Smooth muscle cell (in vitro differentiated cells): ENCODE measurements around the gene SOX5. TPM values are rescaled to one million over a fixed set of nuclear protein-coding genes. Genes with fewer than 3 reads are reported as not detected.

ENCODE experiments used
- DNase-seq: peaks from one replicate; lab custom pipeline; 2025; ENCODE audit not compliant: unreplicated experiment; lab: John Stamatoyannopoulos, UW
- H2AFZ ChIP-seq: fragments of 200-600 bp; sonication (generic); 2 replicates; pipeline ENCODE4 v1.6.0; 2016; ENCODE audit warnings: antibody characterized with exemption, low read depth, mild to moderate bottlenecking
- H3F3A ChIP-seq: fragments of 200-600 bp; sonication (generic); 2 replicates; pipeline ENCODE4 v1.6.0; 2017; ENCODE audit warnings: antibody characterized with exemption, low read depth
- H3K27ac ChIP-seq: fragments of 200-600 bp; sonication (generic); 2 replicates; pipeline ENCODE4 v1.5.1; 2016; ENCODE audit warnings: low read depth, mild to moderate bottlenecking
- H3K27me3 ChIP-seq: fragments of 200-600 bp; sonication (generic); 2 replicates; pipeline ENCODE4 v1.6.1; 2016; ENCODE audit warnings: low read depth, mild to moderate bottlenecking
- H3K36me3 ChIP-seq: fragments of 200-600 bp; sonication (generic); 2 replicates; pipeline ENCODE4 v1.5.1; 2016; ENCODE audit warnings: low read depth
- H3K4me1 ChIP-seq: fragments of 200-600 bp; sonication (generic); 2 replicates; pipeline ENCODE4 v1.5.1; 2016; ENCODE audit warnings: low read depth
- H3K4me2 ChIP-seq: fragments of 200-600 bp; sonication (generic); 2 replicates; pipeline ENCODE4 v1.6.0; 2016; ENCODE audit warnings: mild to moderate bottlenecking
- H3K4me3 ChIP-seq: fragments of 200-600 bp; sonication (generic); 2 replicates; pipeline ENCODE4 v1.5.1; 2016; ENCODE audit warnings: mild to moderate bottlenecking
- H3K79me2 ChIP-seq: fragments of 200-600 bp; sonication (generic); 2 replicates; pipeline ENCODE4 v1.6.0; 2016; ENCODE audit warnings: low read depth, mild to moderate bottlenecking
- H3K9ac ChIP-seq: fragments of 200-600 bp; sonication (generic); 2 replicates; pipeline ENCODE4 v1.6.0; 2016; ENCODE audit warnings: low read depth
- H3K9me3 ChIP-seq: fragments of 200-600 bp; sonication (generic); replicated peaks from 2 replicates; pipeline ENCODE4 v1.5.1; 2016; ENCODE audit warnings: low read depth
- H4K20me1 ChIP-seq: fragments of 200-600 bp; sonication (generic); 2 replicates; pipeline ENCODE4 v1.6.0; 2016; ENCODE audit warnings: low read depth
- WGBS: methylation state at CpG from one replicate; pipeline ENCODE4 v1.1.7; 2016; ENCODE audit warnings: low lambda C conversion rate; 5-methylcytosine and 5-hydroxymethylcytosine counted together
- polyA plus RNA-seq: library from polyadenylated mRNA; unstranded; fragments of >200 nt; fragmentation: Nextera tagmentation; extraction: Ambion mirVana; gene quantifications from 2 replicates; pipeline ENCODE4 v1.2.1, GENCODE V29; 2016
- total RNA-seq: library from RNA; depleted of rRNA; stranded (reverse); fragments of >200 nt; gene quantifications from 2 replicates; pipeline ENCODE4 v1.2.3, GENCODE V29; 2014
- TF ChIP-seq, protein P1 (sequence below): fragments of 200-600 bp; sonication (generic); IDR thresholded peaks from 2 replicates; pipeline ENCODE4 v1.5.1; 2017; ENCODE audit warnings: borderline replicate concordance, mild to moderate bottlenecking, antibody characterized with exemption; ENCODE audit not compliant: insufficient read depth, poor library complexity, severe bottlenecking

Gene SOX5
- total and polyA plus RNA-seq, 2 experiments from 2014 or later: 22.3 to 47.8 TPM

DNA sequence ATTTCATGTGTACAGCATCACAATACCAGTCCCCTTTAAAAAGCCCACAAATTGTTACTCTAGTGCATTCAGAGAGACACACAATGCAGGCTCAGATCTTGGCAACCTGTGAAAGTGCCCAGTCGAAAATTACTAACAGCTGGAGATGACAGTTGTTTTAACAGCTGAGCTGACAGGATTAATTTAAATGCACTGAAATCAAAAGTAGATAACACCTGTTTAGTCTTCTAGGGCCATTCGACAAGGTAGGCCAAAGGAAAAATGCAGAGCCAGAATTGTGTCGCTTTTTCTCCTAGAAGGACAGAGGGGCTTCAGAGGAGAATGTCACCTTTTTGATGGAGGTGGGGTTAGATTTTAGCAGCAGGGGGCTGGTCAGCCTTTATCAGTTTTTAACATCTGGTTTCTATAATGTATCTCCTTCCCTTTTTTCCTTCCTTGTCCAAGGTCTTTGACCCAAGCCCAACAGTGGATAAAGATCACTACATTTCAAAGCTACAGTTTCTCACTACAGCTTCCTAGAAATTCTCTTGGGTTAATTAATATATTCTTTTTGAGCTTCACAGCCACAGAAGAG lies 139.1 kb downstream of the SOX5 start:
- Histone ChIP-seq H3K4me2 (no peak overlapping the region), H3K4me3 (no peak overlapping the region), H3K9me3 (no peaks in the 10 kb centered on the region), H3F3A (no peaks in the 10 kb centered on the region), H3K4me1 (peaks cover 16% of the 10 kb centered on the region), H3K79me2 (peaks cover 6% of the 10 kb centered on the region), H3K9ac (no peak overlapping the region), H3K27me3 (no peaks in the 10 kb centered on the region), H3K27ac (no peak overlapping the region), H2AFZ (no peak overlapping the region), H4K20me1 (peaks cover 30% of the 10 kb centered on the region), H3K36me3 (no peaks in the 10 kb centered on the region)
- 68% methylated on average over 3 of the region's 3 CpGs for WGBS
- TF ChIP-seq, protein P1, sequence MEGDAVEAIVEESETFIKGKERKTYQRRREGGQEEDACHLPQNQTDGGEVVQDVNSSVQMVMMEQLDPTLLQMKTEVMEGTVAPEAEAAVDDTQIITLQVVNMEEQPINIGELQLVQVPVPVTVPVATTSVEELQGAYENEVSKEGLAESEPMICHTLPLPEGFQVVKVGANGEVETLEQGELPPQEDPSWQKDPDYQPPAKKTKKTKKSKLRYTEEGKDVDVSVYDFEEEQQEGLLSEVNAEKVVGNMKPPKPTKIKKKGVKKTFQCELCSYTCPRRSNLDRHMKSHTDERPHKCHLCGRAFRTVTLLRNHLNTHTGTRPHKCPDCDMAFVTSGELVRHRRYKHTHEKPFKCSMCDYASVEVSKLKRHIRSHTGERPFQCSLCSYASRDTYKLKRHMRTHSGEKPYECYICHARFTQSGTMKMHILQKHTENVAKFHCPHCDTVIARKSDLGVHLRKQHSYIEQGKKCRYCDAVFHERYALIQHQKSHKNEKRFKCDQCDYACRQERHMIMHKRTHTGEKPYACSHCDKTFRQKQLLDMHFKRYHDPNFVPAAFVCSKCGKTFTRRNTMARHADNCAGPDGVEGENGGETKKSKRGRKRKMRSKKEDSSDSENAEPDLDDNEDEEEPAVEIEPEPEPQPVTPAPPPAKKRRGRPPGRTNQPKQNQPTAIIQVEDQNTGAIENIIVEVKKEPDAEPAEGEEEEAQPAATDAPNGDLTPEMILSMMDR: no peak
- no peak for DNase-seq

DNA sequence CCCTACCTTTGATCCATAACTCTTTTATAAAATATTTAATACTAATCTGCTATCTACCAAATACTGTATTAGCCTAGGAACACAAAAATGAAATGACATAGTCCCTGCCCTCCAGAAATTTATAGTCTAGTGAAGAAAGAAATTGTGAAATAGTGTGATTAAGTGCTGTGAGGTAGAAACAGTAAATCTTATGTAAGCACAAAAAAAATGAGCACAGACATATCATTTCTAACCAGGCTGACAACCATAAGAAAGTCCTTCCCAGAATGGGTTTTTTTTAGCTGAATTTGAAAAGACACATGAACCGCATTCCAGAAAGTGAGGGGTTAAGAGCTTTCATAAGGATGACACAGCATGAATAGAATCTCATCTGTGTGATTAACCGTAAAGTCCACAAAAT lies 145.9 kb downstream of the SOX5 start:
- Histone ChIP-seq H3K4me3 (no peak overlapping the region), H3K4me1 (peaks cover 5% of the 10 kb centered on the region), H3K4me2 (no peak overlapping the region), H2AFZ (no peak overlapping the region), H3K36me3 (no peaks in the 10 kb centered on the region), H3K9ac (no peak overlapping the region), H3F3A (no peaks in the 10 kb centered on the region), H3K79me2 (peaks cover 7% of the 10 kb centered on the region), H4K20me1 (peaks cover 19% of the 10 kb centered on the region), H3K27me3 (no peaks in the 10 kb centered on the region), H3K27ac (no peak overlapping the region), H3K9me3 (no peaks in the 10 kb centered on the region)
- TF ChIP-seq, protein P1: no peak
- WGBS: 61% methylated on average over 2 of the region's 2 CpGs
- DNase-seq: no peak

DNA sequence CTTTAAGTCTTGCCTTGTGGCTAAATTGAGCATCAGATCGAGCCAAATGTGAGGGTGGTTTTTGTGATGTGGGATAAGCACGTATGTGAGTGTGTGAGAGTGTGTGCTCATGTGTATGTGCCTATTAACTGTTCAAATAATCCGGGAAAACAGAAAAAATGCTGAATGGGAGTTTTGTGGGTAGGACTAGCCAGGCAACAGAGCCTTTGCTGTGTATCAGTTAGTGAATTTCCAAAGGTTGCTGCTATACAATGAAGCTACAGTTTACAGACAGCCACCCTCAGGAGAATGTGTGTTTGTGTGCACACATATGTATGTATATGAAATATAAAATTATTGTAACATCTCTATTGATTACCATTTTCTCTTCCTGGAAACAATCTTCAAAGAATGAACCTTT lies 154.0 kb downstream of the SOX5 start:
- no peak overlapping the region for H3K9ac ChIP-seq
- no peak for DNase-seq
- no peaks in the 10 kb centered on the region for H3K9me3 ChIP-seq
- H4K20me1 ChIP-seq: peaks cover 11% of the 10 kb centered on the region
- H3F3A ChIP-seq: no peaks in the 10 kb centered on the region
- no peak overlapping the region for H3K4me3 ChIP-seq
- WGBS: 84% methylated on average over 3 of the region's 3 CpGs
- no peaks in the 10 kb centered on the region for H3K79me2 ChIP-seq
- H3K27me3 ChIP-seq: no peaks in the 10 kb centered on the region
- H3K4me1 ChIP-seq: no peaks in the 10 kb centered on the region
- H3K27ac ChIP-seq: no peak overlapping the region
- no peak overlapping the region for H2AFZ ChIP-seq
- TF ChIP-seq, protein P1: no peak
- no peak overlapping the region for H3K4me2 ChIP-seq
- no peaks in the 10 kb centered on the region for H3K36me3 ChIP-seq

DNA sequence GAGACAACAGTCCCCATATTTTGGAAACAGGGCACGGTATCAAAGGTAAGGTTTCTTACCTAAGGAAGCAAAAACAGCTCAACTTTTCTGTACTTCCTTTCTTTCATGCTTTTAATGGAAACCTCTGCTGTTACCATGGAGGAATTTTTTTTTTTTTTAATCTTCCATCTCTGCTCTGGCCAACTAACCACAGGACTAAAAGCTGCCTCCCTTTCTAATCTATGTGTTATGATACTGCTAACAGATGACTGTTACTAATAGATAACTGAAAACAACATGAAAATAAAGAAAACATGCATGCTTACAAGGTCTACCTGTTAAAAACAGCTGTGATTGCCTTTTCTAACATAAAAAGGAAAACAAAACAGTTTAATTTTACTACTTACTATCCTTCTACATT lies 168.4 kb downstream of the SOX5 start:
- peaks cover 6% of the 10 kb centered on the region for H3K4me1 ChIP-seq
- H3F3A ChIP-seq: no peaks in the 10 kb centered on the region
- 89% methylated on average over 1 of the region's 1 CpG for WGBS
- no peak overlapping the region for H3K4me3 ChIP-seq
- H4K20me1 ChIP-seq: peaks cover 5% of the 10 kb centered on the region
- H2AFZ ChIP-seq: no peak overlapping the region
- H3K9me3 ChIP-seq: no peaks in the 10 kb centered on the region
- TF ChIP-seq, protein P1: no peak
- H3K27me3 ChIP-seq: no peaks in the 10 kb centered on the region
- peaks cover 9% of the 10 kb centered on the region for H3K79me2 ChIP-seq
- H3K36me3 ChIP-seq: no peaks in the 10 kb centered on the region
- H3K27ac ChIP-seq: no peak overlapping the region
- H3K9ac ChIP-seq: no peak overlapping the region
- DNase-seq: no peak
- H3K4me2 ChIP-seq: peak overlapping the region; percentile 22
